Activated CD4-positive, alpha-beta T cell treated with anti-CD3 and anti-CD28 coated beads, Interleukin-2, amount 50 U/mL, for 16 hours (primary cell): Measurements from ENCODE around the gene LRRC37A3.
"Not testable (repeated sequence)": the region's sequence is repeated elsewhere in the genome, so short reads cannot be mapped to it uniquely, and the experiment has no call there.

Experiments
- DNase-seq: peaks from one replicate; pipeline ENCODE4 v3.0.0-alpha.2; 2020

Gene LRRC37A3

GRCh38 chr17:64925244-64925643, 6.0 kb upstream of the LRRC37A3 start:
- DNase-seq: not testable (repeated sequence)

- not testable (repeated sequence) for DNase-seq
Measured at GRCh38 chr17:64923051-64923568, 3.8 kb upstream of the LRRC37A3 start.

GRCh38 chr17:64920419-64921172, 1.3 kb upstream of the LRRC37A3 start:
- no peak for DNase-seq

GRCh38 chr17:64920026-64920418, 744 bp upstream of the LRRC37A3 start:
- no peak for DNase-seq

GRCh38 chr17:64918842-64919288, 413 bp downstream of the LRRC37A3 start:
- peak; percentile 47 for DNase-seq

- DNase-seq: not testable (repeated sequence)
Measured at GRCh38 chr17:64917540-64917939, 1.7 kb downstream of the LRRC37A3 start.

GRCh38 chr17:64915244-64915643, 4.0 kb downstream of the LRRC37A3 start:
- DNase-seq: not testable (repeated sequence)

- DNase-seq: not testable (repeated sequence)
Measured at GRCh38 chr17:64910191-64910514, 9.1 kb downstream of the LRRC37A3 start.

- DNase-seq: not testable (repeated sequence)
Measured at GRCh38 chr17:64909511-64910190, 9.6 kb downstream of the LRRC37A3 start.

GRCh38 chr17:64904069-64904468, 15.2 kb downstream of the LRRC37A3 start:
- DNase-seq: not testable (repeated sequence)

- DNase-seq: not testable (repeated sequence)
Measured at GRCh38 chr17:64897136-64897535, 22.1 kb downstream of the LRRC37A3 start.

GRCh38 chr17:64874210-64874609, 45.1 kb downstream of the LRRC37A3 start:
- not testable (repeated sequence) for DNase-seq

GRCh38 chr17:64847504-64848466, 71.5 kb downstream of the LRRC37A3 start:
- peak; percentile 74 for DNase-seq

- not testable (repeated sequence) for DNase-seq
Measured at GRCh38 chr17:64846892-64847291, 72.4 kb downstream of the LRRC37A3 start.

GRCh38 chr17:64843918-64844317, 75.4 kb downstream of the LRRC37A3 start:
- not testable (repeated sequence) for DNase-seq

- DNase-seq: not testable (repeated sequence)
Measured at GRCh38 chr17:64842900-64843299, 76.4 kb downstream of the LRRC37A3 start.

GRCh38 chr17:64840960-64841359, 78.3 kb downstream of the LRRC37A3 start:
- DNase-seq: not testable (repeated sequence)

- DNase-seq: not testable (repeated sequence)
Measured at GRCh38 chr17:64838513-64838912, 80.8 kb downstream of the LRRC37A3 start.

GRCh38 chr17:64837018-64837761, 82.1 kb downstream of the LRRC37A3 start:
- DNase-seq: peak; percentile 86

- peak; percentile 14 for DNase-seq
Measured at GRCh38 chr17:64836623-64837017, 82.7 kb downstream of the LRRC37A3 start.

- DNase-seq: not testable (repeated sequence)
Measured at GRCh38 chr17:64834060-64834459, 85.2 kb downstream of the LRRC37A3 start.

- DNase-seq: not testable (repeated sequence)
Measured at GRCh38 chr17:64830631-64831040, 88.6 kb downstream of the LRRC37A3 start.
